ENCODE results near the gene G3BP1. TPM values are rescaled to one million over a fixed set of nuclear protein-coding genes. Genes with fewer than 3 reads are reported as not detected.

Gene G3BP1
- total and polyA plus RNA-seq, 2 of the 13 experiments (the other 11 are each of a cell fraction or from before 2014, with no cell fraction given) = 36.7 to 320 TPM

DNA sequence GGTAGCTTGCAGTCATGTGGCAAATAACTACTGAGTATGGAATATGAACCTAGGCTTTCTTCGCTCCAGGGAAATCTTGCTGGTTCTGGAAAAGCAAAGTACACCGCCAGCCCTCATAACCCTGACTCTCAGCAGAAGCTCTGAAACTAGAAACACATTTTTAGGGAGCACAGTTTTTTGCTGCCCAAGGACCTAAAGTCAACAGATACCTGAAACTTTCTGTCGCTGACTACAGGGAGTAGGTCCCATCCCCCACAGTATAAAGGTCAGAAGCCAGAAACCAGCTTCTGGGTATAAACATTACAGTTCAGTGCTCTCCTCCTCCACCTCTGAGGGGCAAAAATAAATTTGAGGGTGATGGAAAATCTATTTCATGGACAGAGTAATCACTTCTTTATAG is 16.4 kb upstream of the G3BP1 start (continued):
- no peak for TF ChIP-seq ZNF407 (CRISPR knock-in tag; IDR thresholded peaks at IDR 0.05; ENCODE audit: not compliant biosample characterization)
- no peak for TF ChIP-seq PHB2 (IDR thresholded peaks at IDR 0.05; ENCODE audit: partially characterized antibody)
- TF ChIP-seq HOXA3 (CRISPR knock-in tag; IDR thresholded peaks at IDR 0.05) = 0 out of 2 replicates have a peak, but pooled peaks have one; percentile 22
- TF ChIP-seq LCORL (IDR thresholded peaks at IDR 0.05) = no peak
- TF ChIP-seq LCORL (CRISPR knock-in tag; IDR thresholded peaks at IDR 0.05) = peak; percentile 87
- no peak for TF ChIP-seq SETDB1 (CRISPR knock-in tag; IDR thresholded peaks at IDR 0.05; ENCODE audit: borderline replicate concordance)
- TF ChIP-seq SAP130 (CRISPR knock-in tag; IDR thresholded peaks at IDR 0.05; ENCODE audit: low read depth) = peak; percentile 68
- TF ChIP-seq RARA (CRISPR knock-in tag; IDR thresholded peaks at IDR 0.05) = peak; percentile 24; the same call in 1 of the 2 replicates
- no peak for TF ChIP-seq ZNF441 (CRISPR knock-in tag; IDR thresholded peaks at IDR 0.05; ENCODE audit: borderline replicate concordance)
- no peak for TF ChIP-seq ZNF282 (IDR thresholded peaks at IDR 0.05; ENCODE audit: partially characterized antibody)
- 0 out of 2 replicates have a peak, but pooled peaks have one; percentile 8 for TF ChIP-seq TCF7 (IDR thresholded peaks at IDR 0.05; ENCODE audit: low read depth)
- no peak for TF ChIP-seq FOXA1 (IDR thresholded peaks at IDR 0.05)
- peak; percentile 60 for TF ChIP-seq FOXA1 (CRISPR knock-in tag; IDR thresholded peaks at IDR 0.05)
- no peak for TF ChIP-seq ZNF333 (CRISPR knock-in tag; IDR thresholded peaks at IDR 0.05; ENCODE audit: borderline replicate concordance)
- no peak for TF ChIP-seq SOX13 (IDR thresholded peaks at IDR 0.05)
- TF ChIP-seq SOX13 (CRISPR knock-in tag; conservative IDR thresholded peaks at IDR 0.05 in 1 of 2, IDR thresholded peaks at IDR 0.05 in 1 of 2) = peak in 1 of 2 experiments; percentile 41; a peak in 1 of 4 replicates
- TF ChIP-seq, protein P1, sequence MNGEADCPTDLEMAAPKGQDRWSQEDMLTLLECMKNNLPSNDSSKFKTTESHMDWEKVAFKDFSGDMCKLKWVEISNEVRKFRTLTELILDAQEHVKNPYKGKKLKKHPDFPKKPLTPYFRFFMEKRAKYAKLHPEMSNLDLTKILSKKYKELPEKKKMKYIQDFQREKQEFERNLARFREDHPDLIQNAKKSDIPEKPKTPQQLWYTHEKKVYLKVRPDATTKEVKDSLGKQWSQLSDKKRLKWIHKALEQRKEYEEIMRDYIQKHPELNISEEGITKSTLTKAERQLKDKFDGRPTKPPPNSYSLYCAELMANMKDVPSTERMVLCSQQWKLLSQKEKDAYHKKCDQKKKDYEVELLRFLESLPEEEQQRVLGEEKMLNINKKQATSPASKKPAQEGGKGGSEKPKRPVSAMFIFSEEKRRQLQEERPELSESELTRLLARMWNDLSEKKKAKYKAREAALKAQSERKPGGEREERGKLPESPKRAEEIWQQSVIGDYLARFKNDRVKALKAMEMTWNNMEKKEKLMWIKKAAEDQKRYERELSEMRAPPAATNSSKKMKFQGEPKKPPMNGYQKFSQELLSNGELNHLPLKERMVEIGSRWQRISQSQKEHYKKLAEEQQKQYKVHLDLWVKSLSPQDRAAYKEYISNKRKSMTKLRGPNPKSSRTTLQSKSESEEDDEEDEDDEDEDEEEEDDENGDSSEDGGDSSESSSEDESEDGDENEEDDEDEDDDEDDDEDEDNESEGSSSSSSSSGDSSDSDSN (CRISPR knock-in tag; IDR thresholded peaks at IDR 0.05) = no peak
- TF ChIP-seq CBX1 (IDR thresholded peaks at IDR 0.05; ENCODE audit: low read depth) = no peak
- no peak for TF ChIP-seq IRF9 (CRISPR knock-in tag; IDR thresholded peaks at IDR 0.05; ENCODE audit: borderline replicate concordance)

All from HepG2 (cell line).